Lung (tissue), 12 donors: Measurements from ENCODE around the gene PLLP. TPM values are rescaled to one million over a fixed set of nuclear protein-coding genes. Genes with fewer than 3 reads are reported as not detected.

ENCODE experiments used
- ATAC-seq: fragments of 200-7000 bp; cut with Tn5 transposase; one replicate; pipeline ENCODE4 v1.9.1; 2020; ENCODE audit warnings: moderate number of reproducible peaks; ENCODE audit not compliant: insufficient read depth, low FRiP score
- DNase-seq, 3 donors: peaks; one replicate each; pipeline ENCODE4 v3.0.0-alpha.2; 2013 to 2017
- H3K27ac ChIP-seq, 2 donors: one replicate each; pipeline ENCODE4 v1.5.1; 2013; ENCODE audit warnings: mild to moderate bottlenecking in 2 of 2, moderate library complexity in 2 of 2, control low read depth in 1 of 2, inconsistent platforms in 1 of 2, low read depth in 1 of 2, low read length in 1 of 2
- H3K27me3 ChIP-seq, 3 donors: one replicate each; pipeline ENCODE4 v1.5.1; 2013; ENCODE audit warnings: low read length in 2 of 3; ENCODE audit not compliant: control insufficient read depth in 3 of 3, insufficient read depth in 3 of 3
- H3K36me3 ChIP-seq, 4 donors: one replicate each; pipeline ENCODE4 v1.5.1; 2013; ENCODE audit warnings: low read length in 4 of 4, mild to moderate bottlenecking in 1 of 4, moderate library complexity in 1 of 4; ENCODE audit not compliant: control insufficient read depth in 4 of 4, insufficient read depth in 4 of 4
- H3K4me1 ChIP-seq, 5 donors: one replicate each; pipeline ENCODE4 v1.5.1; 2013; ENCODE audit warnings: low read length in 5 of 5, mild to moderate bottlenecking in 2 of 5, moderate library complexity in 1 of 5; ENCODE audit not compliant: control insufficient read depth in 5 of 5, insufficient read depth in 5 of 5
- H3K4me3 ChIP-seq: one replicate; pipeline ENCODE4 v1.5.1; 2013; ENCODE audit warnings: mild to moderate bottlenecking, control low read depth, moderate library complexity
- H3K9ac ChIP-seq, 2 donors: one replicate each; pipeline ENCODE4 v1.5.1; 2013; ENCODE audit warnings: low read length in 2 of 2, control low read depth in 1 of 2; ENCODE audit not compliant: insufficient read depth in 1 of 2
- H3K9me3 ChIP-seq, 4 donors: one replicate each; pipeline ENCODE4 v1.5.1; 2013; ENCODE audit warnings: low read length in 3 of 4, mild to moderate bottlenecking in 1 of 4, moderate library complexity in 1 of 4; ENCODE audit not compliant: control insufficient read depth in 4 of 4, insufficient read depth in 3 of 4
- WGBS, 2 donors: extraction: QIAGEN DNeasy Blood & Tissue Kit; methylation state at CpG; one replicate each; pipeline ENCODE4 v1.1.7; 2013; 5-methylcytosine and 5-hydroxymethylcytosine counted together
- polyA plus RNA-seq, 2 donors: library from polyadenylated mRNA; stranded (reverse); fragments of 200-250 nt; gene quantifications; one replicate each; pipeline ENCODE4 v1.2.1, GENCODE V29; 2013
- total RNA-seq, 2 donors: library from RNA; depleted of rRNA in 1 of 2; stranded (reverse); fragments of >200 nt in 1 of 2; gene quantifications; one replicate each; pipeline ENCODE4 v1.2.1, GENCODE V29; 2014 to 2021
- TF ChIP-seq, protein P1 (sequence below): IDR thresholded peaks from 2 replicates; pipeline ENCODE4 v1.5.1; 2012; ENCODE audit warnings: mild to moderate bottlenecking; ENCODE audit errors: control extremely low read depth, extremely low read depth
- donor health status: control.
- donor health status: control.
- donor health status: Bipolar disorder and iron deficiency.
- donor health status: healthy.
- donor health status: DM: yes; HTN: yes; CAD: no.

The PLLP gene
- total and polyA plus RNA-seq, 4 donors, result 23.8 to 98.7 (median 61.6) TPM

GRCh38 chr16:57307365-57307764, 22.9 kb upstream of the PLLP start:
- no peaks in the 10 kb centered on the region for H3K27me3 ChIP-seq
- no peaks in the 10 kb centered on the region for H3K36me3 ChIP-seq
- ATAC-seq (no peak), DNase-seq (no peak)
- H3K27ac ChIP-seq, result no peak overlapping the region
- no peak overlapping the region for H3K4me3 ChIP-seq
- H3K9me3 ChIP-seq, result no peaks in the 10 kb centered on the region
- 86 to 94% methylated on average over 5 of the region's 5 CpGs for WGBS, 2 donors
- TF ChIP-seq, protein P1, sequence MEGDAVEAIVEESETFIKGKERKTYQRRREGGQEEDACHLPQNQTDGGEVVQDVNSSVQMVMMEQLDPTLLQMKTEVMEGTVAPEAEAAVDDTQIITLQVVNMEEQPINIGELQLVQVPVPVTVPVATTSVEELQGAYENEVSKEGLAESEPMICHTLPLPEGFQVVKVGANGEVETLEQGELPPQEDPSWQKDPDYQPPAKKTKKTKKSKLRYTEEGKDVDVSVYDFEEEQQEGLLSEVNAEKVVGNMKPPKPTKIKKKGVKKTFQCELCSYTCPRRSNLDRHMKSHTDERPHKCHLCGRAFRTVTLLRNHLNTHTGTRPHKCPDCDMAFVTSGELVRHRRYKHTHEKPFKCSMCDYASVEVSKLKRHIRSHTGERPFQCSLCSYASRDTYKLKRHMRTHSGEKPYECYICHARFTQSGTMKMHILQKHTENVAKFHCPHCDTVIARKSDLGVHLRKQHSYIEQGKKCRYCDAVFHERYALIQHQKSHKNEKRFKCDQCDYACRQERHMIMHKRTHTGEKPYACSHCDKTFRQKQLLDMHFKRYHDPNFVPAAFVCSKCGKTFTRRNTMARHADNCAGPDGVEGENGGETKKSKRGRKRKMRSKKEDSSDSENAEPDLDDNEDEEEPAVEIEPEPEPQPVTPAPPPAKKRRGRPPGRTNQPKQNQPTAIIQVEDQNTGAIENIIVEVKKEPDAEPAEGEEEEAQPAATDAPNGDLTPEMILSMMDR, result no peak
- H3K4me1 ChIP-seq, result peaks cover 0 to 10% (median 0%) of the 10 kb centered on the region in 5 donors
- no peak overlapping the region for H3K9ac ChIP-seq

GRCh38 chr16:57306676-57307341, 22.3 kb upstream of the PLLP start:
- no peak for ATAC-seq
- no peaks in the 10 kb centered on the region for H3K27me3 ChIP-seq
- no peak for DNase-seq
- H3K9me3 ChIP-seq, result no peaks in the 10 kb centered on the region
- H3K4me1 ChIP-seq, result peaks cover 0 to 10% (median 0%) of the 10 kb centered on the region in 5 donors
- no peak overlapping the region for H3K27ac ChIP-seq
- no peaks in the 10 kb centered on the region for H3K36me3 ChIP-seq
- 85 to 90% methylated on average over 14 of the region's 14 CpGs for WGBS, 2 donors
- H3K4me3 ChIP-seq, result no peak overlapping the region
- TF ChIP-seq, protein P1, result no peak
- H3K9ac ChIP-seq, result no peak overlapping the region

GRCh38 chr16:57305159-57305811, 20.8 kb upstream of the PLLP start:
- Histone ChIP-seq H3K27ac (no peak overlapping the region), H3K4me3 (no peak overlapping the region), H3K27me3 (no peaks in the 10 kb centered on the region), H3K9ac (no peak overlapping the region), H3K4me1 (peaks cover 0 to 14% (median 2%) of the 10 kb centered on the region in 5 donors), H3K9me3 (no peaks in the 10 kb centered on the region), H3K36me3 (no peaks in the 10 kb centered on the region)
- WGBS, 2 donors, result 60 to 85% methylated on average over 8 of the region's 8 CpGs
- TF ChIP-seq, protein P1, result no peak
- DNase-seq (no peak), ATAC-seq (no peak)
